DMS114 treated with DMSO at 0.1 percent for 48 hours (cell line): Measurements from ENCODE around the gene USP9X.
"Not testable (repeated sequence)": the region's sequence is repeated elsewhere in the genome, so short reads cannot be mapped to it uniquely, and the experiment has no call there.

Experiments used
- DNase-seq: peaks from one replicate; lab custom pipeline; 2025; ENCODE audit not compliant: unreplicated experiment; lab: John Stamatoyannopoulos, UW

USP9X gene

DNA sequence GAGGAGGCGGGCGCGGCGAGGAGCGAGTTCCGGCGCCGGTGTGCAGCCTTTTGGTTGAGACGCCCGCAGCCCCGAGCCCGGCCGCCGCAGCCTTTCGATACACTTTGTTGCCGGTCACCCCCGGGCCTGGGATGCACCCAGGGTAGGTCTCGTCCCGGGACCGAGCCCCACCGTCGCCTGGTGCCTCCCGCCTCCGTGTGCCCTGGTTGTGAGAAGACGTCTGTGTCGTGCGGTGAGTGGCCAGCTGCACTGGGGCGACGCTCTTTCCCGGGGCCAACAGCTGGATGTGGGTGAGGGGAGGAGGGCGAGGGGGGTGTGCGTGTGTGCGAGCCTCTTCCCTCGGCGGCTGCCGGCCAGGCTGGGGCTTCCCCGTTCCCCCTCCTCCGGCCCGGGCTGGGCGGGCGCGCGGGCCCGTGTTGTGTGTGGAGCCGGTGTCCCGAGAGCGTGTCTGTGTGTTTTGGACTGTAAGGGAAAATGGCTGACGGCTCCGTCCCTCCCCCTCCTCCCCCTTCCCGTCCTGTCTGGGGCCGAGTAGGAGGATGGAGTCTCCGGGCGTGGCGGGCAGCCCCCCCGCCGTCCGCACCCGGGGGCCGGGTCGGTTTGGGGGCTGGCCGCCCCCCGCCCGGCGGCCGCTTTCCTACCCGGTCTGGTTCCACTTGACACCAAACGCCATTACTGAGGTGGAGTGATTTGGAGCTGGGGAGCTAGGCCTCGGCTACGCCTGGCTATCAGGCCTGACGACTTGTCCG, 807 bp downstream of the USP9X start:
- peak; percentile 44 for DNase-seq

DNA sequence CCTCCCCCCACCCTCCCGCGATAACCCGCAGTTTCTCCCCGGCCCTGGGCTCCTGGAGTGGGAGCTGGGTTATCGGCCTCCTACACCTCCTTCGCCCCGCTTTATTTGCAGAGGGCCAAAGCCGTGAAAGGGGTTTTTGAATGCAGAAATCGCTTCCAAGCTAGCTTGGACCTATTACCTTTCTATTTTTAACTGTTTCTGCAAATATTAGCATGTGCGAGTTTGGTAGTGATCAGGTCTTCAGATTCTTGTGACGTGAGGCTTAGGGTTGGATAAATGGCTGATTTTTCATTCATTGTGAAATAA, 1.3 kb downstream of the USP9X start:
- no peak for DNase-seq

DNA sequence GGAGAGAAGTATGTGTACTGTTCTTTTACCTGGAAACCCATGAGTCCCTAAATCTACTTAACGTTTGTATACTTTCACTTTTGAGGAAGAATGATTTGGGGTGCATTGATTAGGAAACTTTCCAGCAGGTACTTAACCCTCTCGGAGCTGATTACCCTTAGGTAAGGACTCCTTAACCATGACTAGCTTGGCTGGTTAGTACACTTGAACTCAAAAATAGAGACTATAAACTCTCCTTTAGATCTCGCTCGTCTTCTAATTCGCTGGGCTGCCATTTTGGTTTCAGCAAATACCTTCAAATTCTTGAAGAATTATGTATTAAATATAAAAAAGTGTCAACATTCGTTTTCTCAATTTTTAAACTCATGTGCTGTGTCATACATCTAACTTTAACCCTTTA, 2.0 kb downstream of the USP9X start:
- no peak for DNase-seq

- DNase-seq, result no peak
Measured at GRCh38 chrX:41090568-41091238, 5.5 kb downstream of the USP9X start.

DNA sequence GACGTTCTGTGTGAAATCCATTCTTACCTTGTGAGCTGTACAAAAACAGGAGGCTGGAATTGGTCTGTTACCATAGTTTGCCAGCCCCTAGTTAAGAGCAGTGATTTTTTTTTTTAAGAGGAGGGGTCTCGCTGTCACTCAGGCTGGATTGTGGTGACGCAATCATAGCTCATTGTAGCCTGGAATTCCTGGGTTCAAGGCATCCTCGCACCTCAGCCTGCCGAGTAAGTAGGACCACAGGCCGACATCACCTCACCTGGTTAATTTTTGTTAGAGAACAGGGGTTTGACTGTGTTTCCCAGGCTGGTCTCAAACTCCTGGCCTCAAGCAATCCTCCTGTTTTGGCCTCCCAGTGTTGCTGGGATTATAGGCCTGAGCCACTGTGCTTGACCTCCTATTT, 7.5 kb downstream of the USP9X start:
- DNase-seq, result no peak

- DNase-seq, result no peak
Measured at GRCh38 chrX:41095174-41095573, 9.9 kb downstream of the USP9X start.

DNA sequence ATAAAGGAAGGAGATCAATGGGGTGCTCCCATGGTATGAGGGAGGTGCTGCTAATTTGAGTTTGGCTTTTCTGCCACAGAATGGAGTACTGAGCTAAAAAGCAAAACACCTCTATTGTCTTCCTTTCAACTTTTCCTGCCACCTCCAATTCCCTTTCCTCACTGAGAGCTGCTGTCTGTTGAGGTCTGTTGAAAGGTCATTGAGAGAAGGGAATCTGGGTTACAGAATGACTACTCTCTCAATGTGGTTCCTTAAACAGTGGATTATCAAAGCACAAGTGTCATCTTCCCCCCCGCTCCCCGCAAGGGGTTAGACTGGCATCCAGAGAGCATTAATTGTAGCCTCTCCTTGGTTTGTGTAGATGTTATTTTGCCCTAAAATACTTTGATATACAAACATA, 10.7 kb downstream of the USP9X start:
- no peak for DNase-seq

GRCh38 chrX:41096339-41096955, 11.2 kb downstream of the USP9X start:
- no peak for DNase-seq

DNA sequence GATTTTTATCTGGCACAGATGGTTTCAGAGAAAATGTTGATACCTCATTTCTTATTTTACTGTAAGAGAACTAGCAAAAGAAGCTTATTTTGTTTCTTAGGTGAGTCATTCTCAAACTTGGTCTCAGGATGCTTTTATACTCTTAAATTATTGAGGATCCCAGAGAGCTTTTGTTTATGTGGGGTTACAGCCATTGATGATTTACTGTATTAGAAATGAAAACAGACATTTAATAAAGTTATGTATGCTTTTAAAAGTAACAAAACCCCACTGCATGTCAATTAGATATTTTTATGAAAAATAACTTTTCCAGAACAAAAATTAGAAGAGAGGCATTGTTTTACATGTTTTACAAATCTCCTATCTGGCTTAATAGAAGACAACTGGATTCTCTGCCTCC, 12.1 kb downstream of the USP9X start:
- no peak for DNase-seq

DNA sequence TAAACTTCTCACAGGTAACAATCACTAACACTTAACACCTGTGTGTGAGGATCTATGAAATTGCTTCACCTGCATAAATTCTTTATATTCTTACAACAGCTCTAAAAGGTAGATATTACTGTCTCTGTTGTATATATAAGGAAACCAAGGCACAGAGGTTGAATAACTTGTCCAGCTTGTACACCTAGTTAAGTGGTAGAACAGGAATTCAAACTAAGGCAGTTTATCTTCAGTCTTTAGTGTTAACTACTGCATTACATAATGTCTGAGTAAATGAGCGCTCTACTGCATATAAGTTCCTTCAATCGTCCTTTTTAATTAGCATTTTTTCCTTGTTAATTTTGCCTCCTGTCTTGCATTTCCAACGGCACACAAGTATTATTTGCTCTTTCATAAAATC, 15.0 kb downstream of the USP9X start:
- no peak for DNase-seq

- no peak for DNase-seq
Measured at GRCh38 chrX:41100819-41101218, 15.6 kb downstream of the USP9X start.

DNA sequence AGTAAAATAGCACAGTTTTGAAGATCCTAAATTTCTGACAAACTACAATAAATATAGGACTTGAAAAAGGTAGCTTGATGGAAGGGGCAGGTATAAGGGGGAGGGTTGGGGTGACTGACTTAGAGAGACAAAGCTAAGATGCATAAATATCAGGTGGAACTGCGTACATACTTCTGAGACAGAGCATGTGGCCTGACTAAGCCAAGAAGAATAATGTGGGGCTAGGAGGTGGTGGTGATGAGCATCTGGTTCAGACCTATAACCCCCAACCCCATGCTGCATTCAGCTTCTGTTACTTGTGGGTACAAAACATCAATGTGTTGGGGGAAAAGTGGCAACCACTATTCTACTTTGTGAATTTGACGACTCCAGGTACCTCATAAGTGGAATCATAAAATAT, 19.8 kb downstream of the USP9X start:
- no peak for DNase-seq

DNA sequence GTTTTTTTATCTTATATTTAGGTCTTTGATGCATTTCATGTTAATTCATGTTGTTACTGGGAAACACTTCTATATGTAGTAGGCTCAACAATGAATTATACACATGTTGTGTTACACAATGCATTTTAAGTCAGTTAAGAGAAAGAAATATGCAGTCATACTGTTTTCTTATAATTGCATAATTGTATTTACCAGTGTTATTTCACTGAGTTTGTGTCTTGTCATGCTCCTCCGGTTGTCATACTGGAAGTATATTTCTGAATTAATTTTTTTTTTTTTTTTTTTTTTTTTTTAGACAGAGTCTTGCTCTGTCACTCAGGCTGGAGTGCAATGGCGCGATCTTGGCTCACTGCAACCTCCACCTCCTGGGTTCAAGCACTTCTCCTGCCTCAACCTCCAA, 21.0 kb downstream of the USP9X start:
- DNase-seq, result not testable (repeated sequence)

- no peak for DNase-seq
Measured at GRCh38 chrX:41108007-41108406, 22.8 kb downstream of the USP9X start.

DNA sequence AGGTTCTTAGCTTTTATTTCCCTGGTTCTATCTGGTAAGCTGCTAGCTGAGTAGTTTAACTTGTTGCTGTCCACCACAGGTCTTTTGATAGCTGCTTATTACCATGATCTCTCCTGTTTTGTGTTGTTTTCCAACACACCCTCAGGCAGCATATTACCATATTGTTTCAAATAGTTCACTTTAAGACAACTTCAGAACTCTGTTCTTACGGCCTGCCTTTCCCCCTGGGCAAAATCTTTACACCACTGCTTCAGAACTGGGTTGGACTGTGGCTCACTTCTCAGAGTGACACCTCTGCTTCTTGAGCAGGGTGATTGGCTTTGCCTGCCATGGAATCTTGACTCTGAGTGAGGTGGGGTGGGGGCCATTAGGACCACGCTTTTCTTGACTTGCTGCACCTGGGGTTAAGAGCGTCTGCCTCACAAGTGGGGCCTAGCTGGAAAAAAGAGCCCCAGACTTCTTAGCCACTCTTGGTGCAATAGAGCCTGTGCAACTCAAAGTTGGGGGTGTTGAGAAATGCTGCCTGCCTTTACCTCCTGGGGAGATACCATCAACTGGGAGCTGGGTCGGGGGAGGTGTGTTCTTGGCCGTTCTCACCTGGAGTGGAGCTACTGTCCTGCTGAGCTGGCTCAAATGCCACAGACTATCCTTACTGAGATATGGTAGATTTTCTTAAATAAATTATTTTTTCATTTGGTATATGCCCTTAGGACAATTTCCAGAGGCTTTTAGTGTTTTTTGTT, 23.4 kb downstream of the USP9X start:
- DNase-seq, result no peak

DNA sequence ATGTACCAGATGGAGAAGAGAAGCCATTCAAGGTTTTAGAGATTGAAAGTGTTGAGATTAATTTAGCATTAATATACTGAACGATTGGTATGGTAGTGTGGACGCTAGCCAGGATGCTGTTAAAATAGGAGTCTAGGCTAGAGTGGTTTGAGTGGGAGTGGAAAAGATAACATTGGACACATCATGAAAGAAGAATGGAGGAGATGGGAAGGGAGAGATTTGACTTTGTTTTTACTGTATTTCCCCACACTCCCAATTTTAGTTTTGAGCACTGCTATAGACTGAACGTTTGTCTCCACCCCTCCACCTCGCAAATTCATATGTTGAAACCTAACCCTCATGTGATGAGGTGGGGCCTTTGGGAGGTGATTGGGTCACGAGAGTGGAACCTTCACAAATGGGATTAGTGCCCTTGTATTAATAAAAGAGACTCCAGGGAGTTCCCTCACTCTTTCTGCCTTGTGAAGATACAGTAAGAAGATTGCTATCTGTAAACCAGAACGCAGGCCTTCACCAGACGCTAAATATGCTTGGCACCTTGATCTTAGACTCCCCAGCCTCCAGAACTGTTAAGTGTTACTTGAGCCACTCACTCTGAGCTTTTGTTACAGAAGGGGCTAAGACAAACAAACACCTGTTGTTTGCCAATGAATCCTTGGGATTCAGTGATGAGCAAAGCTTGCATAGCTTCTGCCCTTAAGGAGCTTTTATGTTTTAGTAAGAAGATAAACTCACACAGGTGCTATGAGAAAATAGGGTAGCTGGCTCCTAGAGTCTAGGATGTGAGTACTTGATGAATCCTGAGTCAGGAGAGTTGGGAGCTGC, 25.8 kb downstream of the USP9X start:
- no peak for DNase-seq

- peak; percentile 16 for DNase-seq
Measured at GRCh38 chrX:41115104-41115425, 29.8 kb downstream of the USP9X start.

GRCh38 chrX:41116948-41117347, 31.7 kb downstream of the USP9X start:
- DNase-seq, result no peak

DNA sequence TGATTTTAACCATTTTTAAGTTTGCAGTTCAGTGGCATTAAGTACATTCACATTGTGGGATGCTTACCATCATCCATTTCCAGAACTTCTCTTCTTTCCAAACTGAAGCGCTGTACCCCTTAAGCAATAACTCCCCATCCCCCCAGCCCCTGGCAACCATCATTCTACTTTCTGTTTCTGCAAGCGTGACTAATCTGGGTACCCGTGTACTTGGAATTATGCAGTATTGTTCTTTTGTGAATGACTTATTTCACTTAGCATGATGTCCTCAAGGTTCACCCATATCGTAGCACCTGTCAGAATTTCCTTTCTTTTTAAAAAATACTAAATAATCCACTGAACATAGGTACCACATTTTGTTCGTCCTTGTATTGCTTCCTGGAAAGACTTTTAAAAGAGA, 32.9 kb downstream of the USP9X start:
- no peak for DNase-seq

DNA sequence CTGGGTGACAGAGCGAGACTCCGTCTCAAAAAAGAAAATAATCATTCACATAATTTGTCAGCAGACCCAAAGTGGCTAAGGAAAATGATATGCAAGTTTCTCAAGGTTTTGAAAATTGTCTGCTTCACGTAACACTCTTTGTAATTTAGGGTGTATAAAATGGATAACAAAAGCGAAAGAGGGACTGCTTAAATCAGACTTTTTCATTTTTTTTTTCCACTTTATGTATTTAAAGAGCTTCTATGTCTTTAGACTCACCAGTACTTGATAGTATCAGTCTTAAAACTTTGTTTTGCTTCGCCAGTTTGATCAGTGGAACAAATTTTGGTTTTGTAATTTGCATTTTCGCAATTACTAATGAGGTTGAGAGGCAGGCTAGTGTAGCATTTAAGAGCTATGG, 34.6 kb downstream of the USP9X start:
- DNase-seq, result no peak

GRCh38 chrX:41121766-41122165, 36.5 kb downstream of the USP9X start:
- DNase-seq, result no peak
